Uterus (tissue), 2 donors: ENCODE results near the gene TANC1.

Experiments
- POLR2A ChIP-seq, 2 donors: fragments of 450-650 bp; IDR thresholded peaks; one replicate each; pipeline ENCODE4 v1.6.1; 2016; ENCODE audit warnings: antibody characterized with exemption in 2 of 2, mild to moderate bottlenecking in 1 of 2, moderate library complexity in 1 of 2
- TF ChIP-seq, protein P1 (sequence below), 4 experiments: fragments of 200-600 bp in 2 of 4; fragments of 450-650 bp in 2 of 4; sonication (generic) in 2 of 4; IDR thresholded peaks; one replicate each; pipeline ENCODE4 v1.5.1; 2016 to 2019; ENCODE audit warnings: antibody characterized with exemption in 4 of 4, mild to moderate bottlenecking in 2 of 4, moderate library complexity in 1 of 4

DNA sequence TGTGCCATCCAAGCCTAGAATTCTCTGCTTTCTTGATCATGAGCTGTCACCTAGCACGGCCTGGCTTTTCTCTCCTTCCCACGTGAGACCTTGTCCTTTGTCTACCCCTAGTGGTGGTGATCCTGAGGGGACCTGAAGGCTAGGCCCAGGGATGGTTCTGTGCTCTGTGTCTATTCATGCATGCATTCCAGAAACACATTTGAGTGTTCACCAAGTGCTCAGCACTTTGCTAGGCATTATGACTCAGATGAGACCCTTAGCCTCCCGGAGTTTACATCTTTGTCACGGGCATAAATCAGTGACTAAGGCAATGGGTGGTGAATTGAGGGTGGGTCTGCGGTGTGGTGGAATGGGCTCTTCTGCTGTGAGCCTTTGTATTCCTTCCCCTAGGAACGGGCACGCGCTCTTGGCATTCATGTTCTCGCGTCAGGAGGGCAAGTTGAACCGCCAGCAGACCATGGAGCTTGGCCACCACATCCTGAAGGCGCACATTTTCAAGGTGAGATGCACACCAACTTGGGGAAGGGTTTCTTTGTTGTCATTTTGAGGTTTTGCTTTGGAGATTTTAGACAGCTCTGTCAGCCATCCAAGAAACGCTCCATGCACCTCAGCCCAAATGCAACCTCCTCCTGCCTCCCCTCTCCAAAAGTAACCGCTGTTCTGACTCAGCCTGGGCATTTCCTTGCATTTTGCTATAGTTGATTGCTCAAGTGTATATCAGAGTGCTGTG lies 217.1 kb downstream of the TANC1 start:
- TF ChIP-seq, protein P1, sequence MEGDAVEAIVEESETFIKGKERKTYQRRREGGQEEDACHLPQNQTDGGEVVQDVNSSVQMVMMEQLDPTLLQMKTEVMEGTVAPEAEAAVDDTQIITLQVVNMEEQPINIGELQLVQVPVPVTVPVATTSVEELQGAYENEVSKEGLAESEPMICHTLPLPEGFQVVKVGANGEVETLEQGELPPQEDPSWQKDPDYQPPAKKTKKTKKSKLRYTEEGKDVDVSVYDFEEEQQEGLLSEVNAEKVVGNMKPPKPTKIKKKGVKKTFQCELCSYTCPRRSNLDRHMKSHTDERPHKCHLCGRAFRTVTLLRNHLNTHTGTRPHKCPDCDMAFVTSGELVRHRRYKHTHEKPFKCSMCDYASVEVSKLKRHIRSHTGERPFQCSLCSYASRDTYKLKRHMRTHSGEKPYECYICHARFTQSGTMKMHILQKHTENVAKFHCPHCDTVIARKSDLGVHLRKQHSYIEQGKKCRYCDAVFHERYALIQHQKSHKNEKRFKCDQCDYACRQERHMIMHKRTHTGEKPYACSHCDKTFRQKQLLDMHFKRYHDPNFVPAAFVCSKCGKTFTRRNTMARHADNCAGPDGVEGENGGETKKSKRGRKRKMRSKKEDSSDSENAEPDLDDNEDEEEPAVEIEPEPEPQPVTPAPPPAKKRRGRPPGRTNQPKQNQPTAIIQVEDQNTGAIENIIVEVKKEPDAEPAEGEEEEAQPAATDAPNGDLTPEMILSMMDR (IDR thresholded peaks at IDR 0.05): peak in 1 of 4 experiments; percentile 26
- no peak for TF ChIP-seq POLR2A (IDR thresholded peaks at IDR 0.05)
